ENCODE data around the gene GINS3.

The GINS3 gene

DNA sequence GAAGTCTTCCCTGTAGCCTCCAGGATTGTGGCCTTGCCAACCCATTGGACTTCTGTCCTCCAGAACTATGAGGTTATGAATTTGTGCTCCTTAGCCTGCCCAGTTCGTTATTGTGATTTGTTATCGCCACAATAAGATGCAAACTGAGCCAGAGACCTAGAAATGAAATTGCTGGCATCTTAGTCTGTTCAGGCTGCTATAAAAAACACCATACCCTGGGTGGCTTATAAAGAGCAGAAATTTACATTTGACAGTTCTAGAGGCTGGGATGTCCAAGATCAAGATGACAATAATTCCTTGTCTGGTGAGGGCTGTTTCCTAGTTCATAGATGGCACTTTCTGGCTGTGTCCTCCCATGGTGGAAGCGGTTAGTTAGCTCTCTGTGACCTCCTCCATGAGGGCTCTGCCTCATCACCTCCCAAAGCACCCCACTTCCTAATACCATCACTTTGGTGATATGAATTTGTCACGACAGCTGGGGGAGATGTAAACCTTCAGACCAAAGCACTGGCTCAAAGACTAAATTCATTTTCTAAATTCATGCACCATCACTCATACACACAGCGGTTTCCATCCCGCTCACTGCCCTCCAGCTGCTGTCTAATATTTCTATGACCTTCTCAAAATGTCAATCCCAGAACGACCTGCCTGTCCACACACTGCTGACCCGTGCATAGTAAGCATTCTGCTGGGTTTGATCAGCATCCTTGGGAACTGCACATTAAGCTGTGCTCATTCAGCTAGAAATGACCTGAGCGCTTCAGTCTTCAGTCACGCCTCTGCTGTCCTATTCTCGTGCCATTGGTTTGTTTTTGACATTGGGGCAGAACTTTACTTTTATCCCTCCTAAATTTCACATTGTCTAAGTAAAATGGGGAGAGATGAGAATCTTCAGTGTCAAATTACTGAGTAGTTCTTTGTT is 36.6 kb downstream of the GINS3 start:
- no peak for TF ChIP-seq ZFX (IDR thresholded peaks at IDR 0.05)
- TF ChIP-seq, protein P1, sequence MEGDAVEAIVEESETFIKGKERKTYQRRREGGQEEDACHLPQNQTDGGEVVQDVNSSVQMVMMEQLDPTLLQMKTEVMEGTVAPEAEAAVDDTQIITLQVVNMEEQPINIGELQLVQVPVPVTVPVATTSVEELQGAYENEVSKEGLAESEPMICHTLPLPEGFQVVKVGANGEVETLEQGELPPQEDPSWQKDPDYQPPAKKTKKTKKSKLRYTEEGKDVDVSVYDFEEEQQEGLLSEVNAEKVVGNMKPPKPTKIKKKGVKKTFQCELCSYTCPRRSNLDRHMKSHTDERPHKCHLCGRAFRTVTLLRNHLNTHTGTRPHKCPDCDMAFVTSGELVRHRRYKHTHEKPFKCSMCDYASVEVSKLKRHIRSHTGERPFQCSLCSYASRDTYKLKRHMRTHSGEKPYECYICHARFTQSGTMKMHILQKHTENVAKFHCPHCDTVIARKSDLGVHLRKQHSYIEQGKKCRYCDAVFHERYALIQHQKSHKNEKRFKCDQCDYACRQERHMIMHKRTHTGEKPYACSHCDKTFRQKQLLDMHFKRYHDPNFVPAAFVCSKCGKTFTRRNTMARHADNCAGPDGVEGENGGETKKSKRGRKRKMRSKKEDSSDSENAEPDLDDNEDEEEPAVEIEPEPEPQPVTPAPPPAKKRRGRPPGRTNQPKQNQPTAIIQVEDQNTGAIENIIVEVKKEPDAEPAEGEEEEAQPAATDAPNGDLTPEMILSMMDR (conservative IDR thresholded peaks at IDR 0.05): no peak
- no peak overlapping the region for H3K27ac ChIP-seq

DNA sequence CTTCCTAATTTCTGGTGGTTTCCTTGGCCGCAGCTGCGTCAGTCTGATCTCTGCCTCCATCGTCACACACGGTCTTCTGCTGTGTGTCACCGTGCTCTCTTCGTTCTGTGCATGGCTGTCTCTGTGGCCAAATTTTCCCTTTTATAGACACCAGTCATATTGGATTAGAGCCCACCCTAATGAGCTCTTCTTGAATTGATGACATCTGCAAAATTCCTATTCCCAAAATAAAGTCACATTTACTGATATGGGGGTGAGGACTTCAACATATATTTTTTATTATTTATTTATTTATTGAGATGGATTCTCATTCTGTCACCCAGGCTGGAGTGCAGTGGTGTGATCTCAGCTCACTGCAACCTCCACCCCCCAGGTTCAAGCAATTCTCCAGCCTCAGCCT is 38.4 kb downstream of the GINS3 start:
- TF ChIP-seq ZFX (IDR thresholded peaks at IDR 0.05): no peak
- TF ChIP-seq, protein P1 (conservative IDR thresholded peaks at IDR 0.05): no peak
- H3K27ac ChIP-seq: no peak overlapping the region

DNA sequence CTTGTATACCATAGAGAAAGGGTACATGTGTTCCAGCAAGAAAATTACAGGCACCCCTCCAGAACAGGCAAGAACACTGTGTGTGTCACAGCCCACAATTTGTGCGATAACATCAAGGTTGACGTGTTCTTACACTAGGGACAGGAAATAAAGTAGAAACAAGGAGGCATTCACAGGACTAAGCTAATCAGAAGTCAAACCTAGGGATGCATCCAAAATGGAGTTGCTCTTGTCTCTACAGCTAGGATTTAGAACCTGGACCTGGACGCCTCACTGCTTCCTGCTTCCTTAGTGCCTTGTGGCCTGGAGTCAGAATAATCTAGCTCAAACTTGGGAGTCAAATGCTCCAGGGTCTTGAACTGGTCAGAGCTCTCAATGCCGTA is 41.3 kb downstream of the GINS3 start:
- H3K27ac ChIP-seq: no peak overlapping the region
- TF ChIP-seq ZFX (IDR thresholded peaks at IDR 0.05): no peak
- TF ChIP-seq, protein P1 (conservative IDR thresholded peaks at IDR 0.05): no peak

DNA sequence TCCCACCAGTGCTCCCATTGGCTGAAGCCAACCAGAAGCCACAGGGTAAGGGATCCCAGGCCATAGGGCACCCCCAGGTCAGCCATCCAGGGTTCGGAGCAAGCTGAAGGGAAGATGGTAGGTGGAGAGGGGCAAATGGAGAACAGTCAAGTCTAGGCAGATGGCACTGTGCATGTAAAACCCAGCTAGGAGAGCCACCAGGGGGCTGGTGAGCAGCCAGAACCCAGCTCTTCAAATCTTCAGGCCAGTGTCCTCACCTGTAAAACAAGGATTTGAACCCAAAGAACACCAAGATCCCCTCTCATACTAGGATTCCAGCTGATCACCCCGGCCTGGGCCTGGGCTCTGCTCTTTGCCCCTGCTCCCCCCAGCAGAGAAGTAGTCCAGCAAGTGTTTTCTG is 43.5 kb downstream of the GINS3 start:
- no peak overlapping the region for H3K27ac ChIP-seq
- TF ChIP-seq, protein P1 (conservative IDR thresholded peaks at IDR 0.05): no peak; the same call in 1 of the 2 replicates
- no peak for TF ChIP-seq ZFX (IDR thresholded peaks at IDR 0.05)

DNA sequence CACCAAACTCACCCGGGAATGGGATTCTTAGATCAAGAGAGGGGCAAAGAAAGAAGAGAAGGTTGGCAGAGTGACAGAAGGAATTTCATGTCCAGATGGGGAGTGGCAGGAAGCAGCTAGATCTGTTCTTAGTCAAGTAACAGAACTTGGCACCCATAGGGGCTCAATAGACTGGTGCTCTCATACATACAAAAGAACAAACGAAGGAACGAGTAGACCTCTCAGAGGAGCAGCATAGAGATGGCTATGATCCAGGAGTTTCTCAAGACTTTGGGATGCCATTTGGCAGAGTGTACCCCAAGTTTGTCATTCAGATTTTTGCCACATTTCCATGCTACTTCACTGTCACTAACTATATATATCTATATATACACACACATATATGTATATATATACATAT is 47.9 kb downstream of the GINS3 start:
- no peak overlapping the region for H3K27ac ChIP-seq

DNA sequence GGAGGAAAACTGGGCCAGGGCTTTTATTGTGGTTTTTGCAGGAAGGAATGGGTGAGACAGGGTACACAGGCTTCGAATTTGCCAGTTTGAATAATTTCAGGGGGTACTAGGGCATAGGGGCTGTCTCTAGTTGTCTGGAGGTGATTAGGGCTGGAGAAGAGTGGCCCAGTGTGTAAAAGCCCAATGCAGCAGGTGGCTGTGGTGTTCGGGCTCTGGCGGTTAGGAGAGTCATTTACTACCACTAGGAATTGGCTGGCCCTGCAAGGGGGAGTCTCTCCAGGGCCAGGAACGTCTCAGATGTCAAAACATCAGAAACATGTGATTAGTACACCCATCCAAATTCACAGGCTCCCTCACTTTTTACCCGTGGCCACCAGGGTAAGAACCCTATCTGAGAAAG is 50.3 kb downstream of the GINS3 start:
- no peak for TF ChIP-seq ZFX (IDR thresholded peaks at IDR 0.05)
- TF ChIP-seq, protein P1 (conservative IDR thresholded peaks at IDR 0.05): no peak
- no peak overlapping the region for H3K27ac ChIP-seq

More for the DNA sequence above, 47.9 kb downstream of the GINS3 start:
- TF ChIP-seq, protein P1 (conservative IDR thresholded peaks at IDR 0.05): no peak
- TF ChIP-seq ZFX (IDR thresholded peaks at IDR 0.05): no peak

DNA sequence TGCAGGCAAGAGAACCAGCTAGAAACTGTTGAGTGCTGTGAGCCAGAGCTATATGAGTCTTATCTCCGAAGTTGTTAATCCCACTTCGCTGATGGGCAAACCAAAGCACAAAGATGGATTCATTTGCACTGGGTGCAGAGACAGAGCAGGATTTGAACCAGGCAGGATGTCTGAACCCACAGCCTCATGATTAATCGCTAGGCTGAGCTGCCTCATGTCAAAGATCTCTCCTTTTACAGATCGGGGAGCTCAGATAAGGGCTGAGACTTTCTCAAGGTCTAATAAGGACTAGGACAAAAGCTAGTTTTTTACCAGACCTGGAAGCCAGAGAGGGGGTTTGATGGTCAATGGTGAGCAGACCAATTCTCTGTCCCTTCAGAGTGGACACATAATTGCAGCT is 51.5 kb downstream of the GINS3 start:
- H3K27ac ChIP-seq: no peak overlapping the region
- no peak for TF ChIP-seq ZFX (IDR thresholded peaks at IDR 0.05)
- TF ChIP-seq, protein P1 (conservative IDR thresholded peaks at IDR 0.05): no peak
